T-helper 22 cell (primary cell): Measurements from ENCODE around the gene UBE3A.
"Not testable (repeated sequence)": the region's sequence is repeated elsewhere in the genome, so short reads cannot be mapped to it uniquely, and the experiment has no call there.

Source experiments
- DNase-seq: peaks from one replicate; pipeline ENCODE4 v3.0.0-alpha.2; 2020; ENCODE audit warnings: low read depth

Gene UBE3A

GRCh38 chr15:25438601-25439368, at the start of gene UBE3A:
UBE3A (minus strand) TSS chr15:25439024; CDS start chr15:25409107, 29,917 bp downstream.
- DNase-seq = peak; percentile 75

GRCh38 chr15:25487226-25487884, 48.5 kb upstream of the UBE3A start:
- DNase-seq = no peak

GRCh38 chr15:25486051-25486450, 47.2 kb upstream of the UBE3A start:
- DNase-seq = no peak

GRCh38 chr15:25481208-25481859, 42.5 kb upstream of the UBE3A start:
- no peak for DNase-seq

- no peak for DNase-seq
Observed at GRCh38 chr15:25478313-25478712, 39.5 kb upstream of the UBE3A start.

- no peak for DNase-seq
Observed at GRCh38 chr15:25477816-25478215, 39.0 kb upstream of the UBE3A start.

GRCh38 chr15:25474251-25474650, 35.4 kb upstream of the UBE3A start:
- DNase-seq = no peak

- DNase-seq = no peak
Observed at GRCh38 chr15:25470230-25470629, 31.4 kb upstream of the UBE3A start.

GRCh38 chr15:25469377-25469776, 30.6 kb upstream of the UBE3A start:
- DNase-seq = no peak

GRCh38 chr15:25468611-25469010, 29.8 kb upstream of the UBE3A start:
- no peak for DNase-seq

- no peak for DNase-seq
Observed at GRCh38 chr15:25465835-25466234, 27.0 kb upstream of the UBE3A start.

GRCh38 chr15:25464784-25465183, 26.0 kb upstream of the UBE3A start:
- no peak for DNase-seq

GRCh38 chr15:25464383-25464782, 25.6 kb upstream of the UBE3A start:
- no peak for DNase-seq

GRCh38 chr15:25456196-25456595, 17.4 kb upstream of the UBE3A start:
- no peak for DNase-seq

GRCh38 chr15:25455226-25455625, 16.4 kb upstream of the UBE3A start:
- DNase-seq = no peak

GRCh38 chr15:25454771-25455170, 15.9 kb upstream of the UBE3A start:
- DNase-seq = no peak

- DNase-seq = not testable (repeated sequence)
Observed at GRCh38 chr15:25453246-25453645, 14.4 kb upstream of the UBE3A start.

- DNase-seq = no peak
Observed at GRCh38 chr15:25451501-25451900, 12.7 kb upstream of the UBE3A start.

- DNase-seq = no peak
Observed at GRCh38 chr15:25450163-25450562, 11.3 kb upstream of the UBE3A start.

GRCh38 chr15:25446076-25446475, 7.3 kb upstream of the UBE3A start:
- no peak for DNase-seq

- DNase-seq = no peak
Observed at GRCh38 chr15:25445412-25445811, 6.6 kb upstream of the UBE3A start.

GRCh38 chr15:25441111-25441510, 2.3 kb upstream of the UBE3A start:
- DNase-seq = no peak

GRCh38 chr15:25439369-25439836, 579 bp upstream of the UBE3A start:
- no peak for DNase-seq
